ENCODE data around the gene CTBP2. TPM values are rescaled to one million over a fixed set of nuclear protein-coding genes. Genes with fewer than 3 reads are reported as not detected.

The CTBP2 gene
- total and polyA plus RNA-seq, 2 donors from 2014 or later = 33.1 to 111 TPM

DNA sequence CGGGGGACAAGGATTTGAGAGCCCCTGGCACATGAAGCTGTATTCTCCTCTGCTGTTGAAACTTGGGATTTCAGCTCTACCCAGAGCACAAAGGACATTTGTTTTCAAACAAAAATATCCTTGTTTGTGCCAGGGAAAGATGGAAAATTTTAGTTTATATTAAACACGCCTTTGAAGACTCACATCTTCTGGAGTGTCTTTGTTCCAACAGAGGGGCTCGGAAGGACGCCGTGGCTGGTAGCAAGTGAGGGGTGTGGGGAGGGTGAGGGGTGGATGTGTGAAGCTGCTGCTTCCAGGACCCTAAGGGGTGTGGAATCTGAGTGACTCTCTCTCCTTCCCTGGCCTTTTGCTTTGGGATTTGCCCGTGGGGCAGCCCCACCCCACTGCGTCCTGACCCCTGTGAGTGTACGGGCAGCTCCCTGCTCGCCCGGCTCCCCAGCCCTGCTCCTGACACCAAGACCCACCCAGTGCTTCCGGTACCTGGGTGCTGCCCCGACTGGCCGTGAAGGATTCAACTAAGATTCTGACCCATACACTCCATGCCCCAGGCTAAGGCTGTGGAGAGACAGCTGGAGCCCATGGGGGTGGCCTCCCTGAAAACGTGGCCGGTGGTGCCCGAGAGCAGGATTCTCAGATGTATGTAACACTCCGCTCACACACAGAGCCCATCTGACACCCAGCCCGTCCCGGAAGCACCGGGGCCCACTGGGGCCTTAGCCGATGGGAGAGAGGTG, 158.9 kb downstream of the CTBP2 start:
- no peak overlapping the region for H3K9ac ChIP-seq (ENCODE audit: low read length in 3 of 3)
- no peak overlapping the region for H3K27ac ChIP-seq (ENCODE audit: low read depth in 2 of 2, low read length in 2 of 2)
- H3K4me1 ChIP-seq (ENCODE audit: control insufficient read depth in 2 of 3, insufficient read depth in 2 of 3, low read depth in 1 of 3, low read length in 3 of 3) = peaks cover 0 to 4% (median 0%) of the 10 kb centered on the region in 3 donors
- no peaks in the 10 kb centered on the region for H3K9me3 ChIP-seq (ENCODE audit: control insufficient read depth in 2 of 3, insufficient read depth in 1 of 3, low read length in 3 of 3)
- no peak overlapping the region for H3K4me3 ChIP-seq (ENCODE audit: low read length in 3 of 3)
- DNase-seq (peak in 2 of 5 donors; percentile 32 to 53), FAIRE-seq (no peak)
- no peak for TF ChIP-seq CTCF (IDR thresholded peaks at IDR 0.05; ENCODE audit: borderline replicate concordance, extremely low read depth, insufficient read depth)
- intact Hi-C loops (cut with DNase I) = no loop called here
- H3K27me3 ChIP-seq (ENCODE audit: control insufficient read depth, insufficient read depth, low read length) = no peaks in the 10 kb centered on the region
- peaks cover 0 to 54% (median 22%) of the 10 kb centered on the region in 3 donors for H3K36me3 ChIP-seq (ENCODE audit: control insufficient read depth in 2 of 3, insufficient read depth in 3 of 3, low read length in 3 of 3)

- H3K27me3 ChIP-seq (ENCODE audit: control insufficient read depth, insufficient read depth, low read length) = no peaks in the 10 kb centered on the region
- FAIRE-seq (no peak), DNase-seq (peak in 2 of 5 donors; percentile 36 to 59)
- no peak for TF ChIP-seq CTCF (IDR thresholded peaks at IDR 0.05; ENCODE audit: borderline replicate concordance, extremely low read depth, insufficient read depth)
- intact Hi-C loops (cut with DNase I) = no loop called here
- H3K27ac ChIP-seq (ENCODE audit: low read depth in 2 of 2, low read length in 2 of 2) = peak overlapping the region in 1 of 2 donors; percentile 3
- H3K36me3 ChIP-seq (ENCODE audit: control insufficient read depth in 2 of 3, insufficient read depth in 3 of 3, low read length in 3 of 3) = peaks cover 0 to 56% (median 23%) of the 10 kb centered on the region in 3 donors
- no peaks in the 10 kb centered on the region for H3K9me3 ChIP-seq (ENCODE audit: control insufficient read depth in 2 of 3, insufficient read depth in 1 of 3, low read length in 3 of 3)
- H3K4me1 ChIP-seq (ENCODE audit: control insufficient read depth in 2 of 3, insufficient read depth in 2 of 3, low read depth in 1 of 3, low read length in 3 of 3) = peaks cover 0 to 4% (median 0%) of the 10 kb centered on the region in 3 donors
- no peak overlapping the region for H3K4me3 ChIP-seq (ENCODE audit: low read length in 3 of 3)
- no peak overlapping the region for H3K9ac ChIP-seq (ENCODE audit: low read length in 3 of 3)
Measured at GRCh38 chr10:125000366-125001312, 159.7 kb downstream of the CTBP2 start.

GRCh38 chr10:124999433-125000365, 160.7 kb downstream of the CTBP2 start:
- Histone ChIP-seq H3K27ac (ENCODE audit: low read depth in 2 of 2, low read length in 2 of 2) (no peak overlapping the region), H3K9me3 (ENCODE audit: control insufficient read depth in 2 of 3, insufficient read depth in 1 of 3, low read length in 3 of 3) (no peaks in the 10 kb centered on the region), H3K4me3 (ENCODE audit: low read length in 3 of 3) (no peak overlapping the region), H3K27me3 (ENCODE audit: control insufficient read depth, insufficient read depth, low read length) (no peaks in the 10 kb centered on the region), H3K4me1 (ENCODE audit: control insufficient read depth in 2 of 3, insufficient read depth in 2 of 3, low read depth in 1 of 3, low read length in 3 of 3) (peaks cover 0 to 4% (median 0%) of the 10 kb centered on the region in 3 donors), H3K36me3 (ENCODE audit: control insufficient read depth in 2 of 3, insufficient read depth in 3 of 3, low read length in 3 of 3) (peaks cover 0 to 60% (median 30%) of the 10 kb centered on the region in 3 donors), H3K9ac (ENCODE audit: low read length in 3 of 3) (no peak overlapping the region)
- no peak for TF ChIP-seq CTCF (IDR thresholded peaks at IDR 0.05; ENCODE audit: borderline replicate concordance, extremely low read depth, insufficient read depth)
- intact Hi-C loops (cut with DNase I) = no loop called here
- FAIRE-seq = no peak
- peak in 2 of 5 donors; percentile 33 to 77 for DNase-seq

All from kidney (tissue), 14 donors.